AG10803 (cell line): Measurements from ENCODE around the gene RECK.
"Not testable (repeated sequence)": the region's sequence is repeated elsewhere in the genome, so short reads cannot be mapped to it uniquely, and the experiment has no call there.

ENCODE experiments used
- DNase-seq: peaks from one replicate; pipeline ENCODE4 v3.0.0; 2010; ENCODE audit warnings: low read depth
- H3K4me3 ChIP-seq: 2 replicates; pipeline ENCODE4 v1.5.1; 2011; ENCODE audit warnings: mild to moderate bottlenecking, low read length, control low read depth
- CTCF ChIP-seq: conservative IDR thresholded peaks from 2 replicates; pipeline ENCODE4 v1.5.1; 2011; ENCODE audit warnings: mild to moderate bottlenecking, low read length, control low read depth, inconsistent platforms

Gene RECK

GRCh38 chr9:36074055-36074454 lies 37.3 kb downstream of the RECK start:
- no peak overlapping the region for H3K4me3 ChIP-seq
- no peak for TF ChIP-seq CTCF
- DNase-seq: no peak

GRCh38 chr9:36074870-36075532 lies 38.3 kb downstream of the RECK start:
- peak; percentile 90 for DNase-seq

GRCh38 chr9:36078051-36078450 lies 41.3 kb downstream of the RECK start:
- TF ChIP-seq CTCF: no peak
- H3K4me3 ChIP-seq: no peak overlapping the region
- no peak for DNase-seq

More at GRCh38 chr9:36074870-36075532, 38.3 kb downstream of the RECK start:
- no peak overlapping the region for H3K4me3 ChIP-seq
- TF ChIP-seq CTCF: no peak

- no peak overlapping the region for H3K4me3 ChIP-seq
- DNase-seq: no peak
- TF ChIP-seq CTCF: no peak
These were observed 43.8 kb downstream of the RECK start for GRCh38 chr9:36080519-36080918.

- no peak for TF ChIP-seq CTCF
- no peak for DNase-seq
- H3K4me3 ChIP-seq: no peak overlapping the region
These were observed 46.2 kb downstream of the RECK start for GRCh38 chr9:36082931-36083330.

- no peak overlapping the region for H3K4me3 ChIP-seq
- DNase-seq: no peak
- no peak for TF ChIP-seq CTCF
These were observed 49.7 kb downstream of the RECK start for GRCh38 chr9:36086442-36086841.

GRCh38 chr9:36087054-36087453 lies 50.3 kb downstream of the RECK start:
- not testable (repeated sequence) for H3K4me3 ChIP-seq, DNase-seq
